Right cardiac atrium (tissue), 5 donors: ENCODE measurements around the gene QRICH1. TPM values are rescaled to one million over a fixed set of nuclear protein-coding genes. Genes with fewer than 3 reads are reported as not detected.
A peak's percentile ranks its signal among the peaks of the same experiment; 100 is the strongest.

ENCODE experiments used
- ATAC-seq, 2 donors: fragments of 200-7000 bp; cut with Tn5 transposase; one replicate each; pipeline versions ENCODE4 v1.8.0 to v1.9.1; 2020; ENCODE audit warnings: moderate library complexity in 2 of 2, mild to moderate bottlenecking in 1 of 2
- DNase-seq, 3 donors: peaks; one replicate each; pipeline ENCODE4 v3.0.0-alpha.2; 2020
- H3K27ac ChIP-seq: one replicate; pipeline ENCODE4 v1.5.1; 2013; ENCODE audit warnings: mild to moderate bottlenecking, low read length, control low read depth, moderate library complexity
- H3K27me3 ChIP-seq: one replicate; pipeline ENCODE4 v1.6.1; 2013; ENCODE audit not compliant: control insufficient read depth, insufficient read depth
- H3K4me1 ChIP-seq: one replicate; pipeline ENCODE4 v1.6.1; 2013; ENCODE audit warnings: low read length; ENCODE audit not compliant: control insufficient read depth, insufficient read depth
- H3K4me3 ChIP-seq: one replicate; pipeline ENCODE4 v1.5.1; 2013; ENCODE audit warnings: low read length, control low read depth
- H3K9me3 ChIP-seq: one replicate; pipeline ENCODE4 v1.6.1; 2013; ENCODE audit warnings: low read length; ENCODE audit not compliant: control insufficient read depth
- WGBS: extraction: QIAGEN DNeasy Blood & Tissue Kit; methylation state at CpG from one replicate; pipeline ENCODE4 v1.1.7; 2013; 5-methylcytosine and 5-hydroxymethylcytosine counted together
- intact Hi-C, 4 donors: fragments of 100-400 bp; cut with DNase I; formaldehyde crosslinking; loops; one replicate each; pipeline versions ENCODE4 v1.11.0 to v1.14.0; 2022 to 2023
- polyA plus RNA-seq: library from polyadenylated mRNA; stranded (reverse); fragments of 200-250 nt; gene quantifications from one replicate; pipeline ENCODE4 v1.2.3, GENCODE V29; 2013
- total RNA-seq, 4 donors: library from RNA; stranded (reverse); fragmentation: NEBNext Ultra II Directional; extraction: Animal tissue kit (Norgen Biotek cat#: 25700); gene quantifications; one replicate each; pipeline ENCODE4 v1.2.1, GENCODE V29; 2021
- donor health status: healthy with polysubstance abuse.
- donor health status: DM: no; HTN: yes; CAD: no.
- donor health status: DM: no; HTN: no; CAD: no.
- donor health status: DM: no; HTN: yes; CAD: no; lungs with severe emphysema.
- donor health status: DM: yes; HTN: yes; CAD: no.

Gene QRICH1
- total and polyA plus RNA-seq, 5 donors: 23.3 to 74.7 (median 65.0) TPM

- H3K27me3 ChIP-seq: no peaks in the 10 kb centered on the region
- intact Hi-C loops: no loop called here
- ATAC-seq (no peak), DNase-seq (no peak)
- no peaks in the 10 kb centered on the region for H3K9me3 ChIP-seq
- no peak overlapping the region for H3K4me3 ChIP-seq
- peaks cover 8% of the 10 kb centered on the region for H3K4me1 ChIP-seq
- WGBS: 3% methylated on average over 7 of the region's 7 CpGs
- peak overlapping the region; percentile 49 for H3K27ac ChIP-seq
Observed at GRCh38 chr3:49029563-49029884, 64.3 kb downstream of the QRICH1 start.

DNA sequence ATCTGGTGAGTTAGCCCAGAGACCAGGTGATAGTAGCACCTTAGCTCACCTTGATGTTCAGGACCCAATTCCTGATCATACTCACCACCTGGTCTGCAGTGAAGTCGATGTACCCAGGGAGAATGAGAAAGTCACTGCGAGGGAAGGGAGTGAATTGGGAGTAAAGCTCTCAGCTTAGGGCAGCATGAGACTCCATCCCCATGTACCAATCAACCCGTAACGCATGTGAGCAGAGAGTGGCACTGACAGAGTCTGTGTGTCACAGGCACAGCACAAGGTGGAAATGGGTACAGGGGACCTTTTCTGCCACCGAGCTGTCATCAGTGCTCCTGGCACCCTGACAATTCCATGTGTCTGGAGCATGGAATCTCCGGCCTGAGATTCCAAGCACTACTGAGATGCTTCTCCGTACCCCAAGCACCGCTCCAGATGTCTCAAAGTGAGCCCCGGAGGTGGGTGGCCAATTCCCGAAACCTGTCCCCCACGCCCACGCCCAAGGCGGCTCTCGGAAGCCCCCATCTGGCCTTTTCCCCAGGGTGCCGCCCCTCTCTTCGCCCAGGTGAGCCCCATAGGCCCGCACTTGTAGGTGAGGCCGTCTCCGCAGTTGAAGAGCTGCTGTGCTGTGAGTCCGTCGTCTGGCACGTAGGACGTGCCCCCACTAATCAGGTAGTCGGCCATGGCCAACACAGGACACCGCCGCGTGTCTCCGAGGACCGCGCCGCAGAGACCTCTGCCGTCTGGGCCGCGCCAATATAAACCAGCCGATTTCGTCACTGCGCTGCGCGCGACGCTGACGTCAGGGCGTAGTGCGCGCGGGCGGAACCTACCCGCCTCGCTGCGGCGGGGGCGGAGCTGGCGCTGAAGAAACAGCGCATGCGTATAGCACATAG is 65.0 kb downstream of the QRICH1 start, which contains the start of gene IMPDH2:
Gene IMPDH2, minus strand, starts transcription at position 726 of the 890 bp plus-strand sequence. Its CDS starts 48 bp downstream, at position 678.
- DNase-seq: peak; percentile 94 to 98 (median 98)
- intact Hi-C loops: no loop called here
- Histone ChIP-seq H3K27ac (peak within 1 kb of the TSS; percentile 94), H3K9me3 (no peaks in the 10 kb centered on the region), H3K27me3 (no peaks in the 10 kb centered on the region), H3K4me3 (peak within 1 kb of the TSS; percentile 66), H3K4me1 (peaks cover 8% of the 10 kb centered on the region)
- peak; percentile 92 to 94 for ATAC-seq
- 3% methylated on average over 55 of the region's 55 CpGs for WGBS

DNA sequence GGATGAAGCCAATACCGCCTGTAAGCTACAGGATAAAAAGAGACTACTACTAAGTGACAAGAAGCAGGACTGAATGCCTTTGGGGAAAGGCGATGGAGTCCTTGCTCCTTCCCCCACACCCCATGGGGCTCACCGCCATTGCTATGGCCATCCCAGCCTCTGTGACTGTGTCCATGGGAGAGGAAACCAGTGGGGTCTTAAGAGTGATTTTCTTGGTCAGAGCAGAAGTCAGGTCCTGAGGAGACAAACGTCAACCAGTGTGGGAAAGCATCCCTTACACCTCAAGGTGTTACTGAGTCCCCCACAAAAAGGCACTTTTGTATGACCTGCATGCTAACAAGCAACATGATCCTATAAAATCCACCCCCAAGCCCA is 65.6 kb downstream of the QRICH1 start:
- Histone ChIP-seq H3K27me3 (no peaks in the 10 kb centered on the region), H3K9me3 (no peaks in the 10 kb centered on the region), H3K27ac (peak overlapping the region; percentile 94), H3K4me3 (peak overlapping the region; percentile 66), H3K4me1 (peaks cover 8% of the 10 kb centered on the region)
- no peak for DNase-seq
- 78% methylated on average over 4 of the region's 4 CpGs for WGBS
- peak in 1 of 2 donors; percentile 0 for ATAC-seq
- intact Hi-C loops: no loop called here

- Histone ChIP-seq H3K4me1 (peaks cover 8% of the 10 kb centered on the region), H3K27me3 (no peaks in the 10 kb centered on the region), H3K4me3 (no peak overlapping the region), H3K9me3 (no peaks in the 10 kb centered on the region), H3K27ac (no peak overlapping the region)
- ATAC-seq (no peak), DNase-seq (no peak)
- intact Hi-C loops: no loop called here
- WGBS: 95% methylated on average over 9 of the region's 9 CpGs
Observed at GRCh38 chr3:49027634-49028033, 66.2 kb downstream of the QRICH1 start.

GRCh38 chr3:49026536-49026935 is 67.3 kb downstream of the QRICH1 start:
- H3K9me3 ChIP-seq: no peaks in the 10 kb centered on the region
- WGBS: 92% methylated on average over 3 of the region's 3 CpGs
- no peak overlapping the region for H3K4me3 ChIP-seq
- ATAC-seq (no peak), DNase-seq (peak in 1 of 3 donors; percentile 32)
- intact Hi-C loops: no loop called here
- peaks cover 8% of the 10 kb centered on the region for H3K4me1 ChIP-seq
- no peaks in the 10 kb centered on the region for H3K27me3 ChIP-seq
- no peak overlapping the region for H3K27ac ChIP-seq

- no peaks in the 10 kb centered on the region for H3K9me3 ChIP-seq
- H3K4me3 ChIP-seq: no peak overlapping the region
- ATAC-seq (no peak), DNase-seq (peak in 1 of 3 donors; percentile 31)
- 90% methylated on average over 8 of the region's 8 CpGs for WGBS
- no peaks in the 10 kb centered on the region for H3K27me3 ChIP-seq
- H3K4me1 ChIP-seq: peaks cover 8% of the 10 kb centered on the region
- H3K27ac ChIP-seq: no peak overlapping the region
- intact Hi-C loops: no loop called here
Observed at GRCh38 chr3:49025793-49026520, 67.9 kb downstream of the QRICH1 start.

DNA sequence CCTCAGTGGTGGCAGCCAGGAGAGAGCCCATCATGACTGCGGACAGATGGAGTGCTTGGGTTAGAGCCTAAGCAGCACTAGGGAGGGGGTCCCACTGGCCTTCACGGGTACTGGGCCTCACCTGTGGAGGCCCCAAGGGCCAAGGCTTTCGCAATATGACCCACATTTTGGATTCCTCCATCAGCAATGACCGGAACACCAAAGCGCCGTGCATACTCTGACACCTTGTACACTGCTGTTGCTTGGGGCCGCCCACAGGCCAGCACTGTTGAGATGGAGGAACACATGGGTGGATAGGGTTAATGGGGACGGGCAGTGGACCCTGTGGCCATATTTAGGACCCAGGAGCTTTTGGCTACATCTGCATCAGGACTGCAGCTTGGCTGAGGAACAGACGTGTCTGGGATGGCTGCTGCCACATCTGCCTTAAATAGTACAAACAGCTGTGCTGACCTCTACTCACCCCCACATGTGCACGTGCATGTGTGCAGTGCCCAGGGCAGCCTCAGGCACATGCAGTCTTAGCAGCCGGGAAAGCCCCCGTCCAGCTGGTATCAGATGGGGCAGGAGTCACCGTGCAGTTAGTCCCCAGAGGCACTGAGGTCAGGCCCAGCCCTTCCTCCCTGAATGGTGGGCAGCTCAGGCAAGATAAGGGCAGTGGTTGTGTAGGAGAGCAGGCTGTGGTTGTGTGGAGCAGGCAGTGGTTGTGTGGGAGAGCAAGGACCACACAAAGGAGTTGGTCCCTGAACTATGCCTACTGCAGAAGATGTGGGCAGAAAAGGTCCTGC is 68.7 kb downstream of the QRICH1 start:
- Histone ChIP-seq H3K27me3 (no peaks in the 10 kb centered on the region), H3K27ac (no peak overlapping the region), H3K4me1 (peaks cover 8% of the 10 kb centered on the region), H3K9me3 (no peaks in the 10 kb centered on the region), H3K4me3 (no peak overlapping the region)
- WGBS: 57% methylated on average over 13 of the region's 13 CpGs
- intact Hi-C loops: no loop called here
- DNase-seq (peak in 1 of 3 donors; percentile 41), ATAC-seq (no peak)

- peak in 1 of 3 donors; percentile 19 for DNase-seq
- intact Hi-C loops: no loop called here
- WGBS: 69% methylated on average over 5 of the region's 5 CpGs
- H3K27ac ChIP-seq: no peak overlapping the region
- no peak overlapping the region for H3K4me3 ChIP-seq
- H3K27me3 ChIP-seq: no peaks in the 10 kb centered on the region
- peaks cover 10% of the 10 kb centered on the region for H3K4me1 ChIP-seq
- ATAC-seq: no peak
- no peaks in the 10 kb centered on the region for H3K9me3 ChIP-seq
Observed at GRCh38 chr3:49024449-49024848, 69.4 kb downstream of the QRICH1 start.

DNA sequence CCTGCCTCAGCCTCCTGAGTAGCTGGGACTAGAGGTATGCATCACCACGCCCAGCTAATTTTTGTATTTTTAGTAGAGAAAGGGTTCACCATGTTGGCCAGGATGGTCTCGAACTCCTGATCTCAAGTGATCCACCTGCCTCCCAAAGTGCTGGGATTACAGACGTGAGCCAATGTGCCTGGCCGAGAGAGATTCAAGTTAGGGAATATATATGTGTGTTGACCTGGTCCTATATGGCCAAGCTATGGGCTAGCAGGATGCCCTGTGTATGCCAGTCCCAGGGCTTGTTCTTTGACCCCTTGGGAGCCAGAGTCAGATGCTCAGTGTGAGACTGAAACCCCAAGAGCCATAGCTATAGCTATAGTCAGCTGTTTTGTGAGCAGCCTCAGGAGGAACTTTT is 70.1 kb downstream of the QRICH1 start:
- intact Hi-C loops: no loop called here
- 84% methylated on average over 4 of the region's 4 CpGs for WGBS
- Histone ChIP-seq H3K9me3 (no peaks in the 10 kb centered on the region), H3K4me1 (peaks cover 10% of the 10 kb centered on the region), H3K27ac (no peak overlapping the region), H3K27me3 (no peaks in the 10 kb centered on the region), H3K4me3 (no peak overlapping the region)
- DNase-seq (peak in 1 of 3 donors; percentile 7), ATAC-seq (no peak)

DNA sequence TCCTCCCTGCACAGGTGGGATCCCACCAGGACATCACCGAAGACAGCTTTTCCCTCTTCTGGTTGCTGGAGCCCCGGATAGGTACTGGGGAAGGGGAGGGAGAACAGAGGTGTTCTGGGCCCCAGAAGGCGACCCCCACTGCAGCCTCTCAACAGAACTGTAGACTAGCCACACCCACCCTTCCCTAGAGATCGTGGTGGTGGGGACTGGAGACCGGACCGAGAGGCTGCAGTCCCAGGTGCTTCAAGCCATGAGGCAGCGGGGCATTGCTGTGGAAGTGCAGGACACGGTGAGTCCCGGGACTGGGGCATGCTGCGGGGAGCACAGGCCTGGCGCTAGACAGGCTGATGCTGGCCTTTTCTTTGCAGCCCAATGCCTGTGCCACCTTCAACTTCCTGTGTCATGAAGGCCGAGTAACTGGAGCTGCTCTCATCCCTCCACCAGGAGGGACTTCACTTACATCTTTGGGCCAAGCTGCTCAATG is 71.1 kb downstream of the QRICH1 start:
- H3K27me3 ChIP-seq: no peaks in the 10 kb centered on the region
- H3K4me1 ChIP-seq: peaks cover 3% of the 10 kb centered on the region
- 26% methylated on average over 12 of the region's 12 CpGs for WGBS
- peak overlapping the region; percentile 90 for H3K27ac ChIP-seq
- DNase-seq: peak in 1 of 3 donors; percentile 54
- no peaks in the 10 kb centered on the region for H3K9me3 ChIP-seq
- ATAC-seq: no peak
- intact Hi-C loops: no loop called here
- peak overlapping the region; percentile 56 for H3K4me3 ChIP-seq
